GM19238 (cell line): ENCODE results near the gene RRAD.
A peak's percentile ranks its signal among the peaks of the same experiment; 100 is the strongest.

Source experiments
- DNase-seq: peaks from one replicate; pipeline ENCODE4 v3.0.0; 2011; ENCODE audit warnings: low spot score; ENCODE audit not compliant: insufficient read length

The RRAD gene

GRCh38 chr16:66934138-66934838, 9.0 kb upstream of the RRAD start, which contains the start of gene CIAO2B:
Gene CIAO2B (minus strand): TSS chr16:66934402. CDS start chr16:66934364, 38 bp downstream.
- DNase-seq = peak; percentile 95

GRCh38 chr16:66933776-66934137, 8.4 kb upstream of the RRAD start:
- no peak for DNase-seq

- no peak for DNase-seq
Observed at GRCh38 chr16:66932076-66932475, 6.7 kb upstream of the RRAD start.

- DNase-seq = no peak
Observed at GRCh38 chr16:66931665-66932064, 6.3 kb upstream of the RRAD start.

GRCh38 chr16:66930189-66930588, 4.9 kb upstream of the RRAD start:
- no peak for DNase-seq

GRCh38 chr16:66928702-66929388, 3.5 kb upstream of the RRAD start:
- DNase-seq = no peak

GRCh38 chr16:66927918-66928649, 2.7 kb upstream of the RRAD start:
- no peak for DNase-seq

- DNase-seq = no peak
Observed at GRCh38 chr16:66926961-66927436, 1.7 kb upstream of the RRAD start.

GRCh38 chr16:66926171-66926947, 1.0 kb upstream of the RRAD start:
- DNase-seq = no peak

- DNase-seq = peak; percentile 44
Observed at GRCh38 chr16:66924527-66925321, 611 bp downstream of the RRAD start.

GRCh38 chr16:66923866-66924265, 1.5 kb downstream of the RRAD start:
- DNase-seq = no peak

GRCh38 chr16:66923247-66923731, 2.0 kb downstream of the RRAD start:
- DNase-seq = no peak

- DNase-seq = no peak
Observed at GRCh38 chr16:66921729-66922450, 3.4 kb downstream of the RRAD start.

- no peak for DNase-seq
Observed at GRCh38 chr16:66920924-66921680, 4.2 kb downstream of the RRAD start.

GRCh38 chr16:66920299-66920590, 5.1 kb downstream of the RRAD start:
- no peak for DNase-seq

- no peak for DNase-seq
Observed at GRCh38 chr16:66919569-66920298, 5.6 kb downstream of the RRAD start.

- no peak for DNase-seq
Observed at GRCh38 chr16:66918803-66919568, 6.3 kb downstream of the RRAD start, which contains the start of gene CDH16. Gene CDH16 (minus strand): TSS chr16:66918885. CDS start chr16:66918065, 820 bp downstream.

GRCh38 chr16:66918355-66918754, 7.0 kb downstream of the RRAD start:
- DNase-seq = no peak
